Activated CD4-positive, alpha-beta T cell treated with anti-CD3 and anti-CD28 coated beads for 24 hours (primary cell): Measurements from ENCODE around the gene PPP1R13L.
"Not testable (repeated sequence)": the region's sequence is repeated elsewhere in the genome, so short reads cannot be mapped to it uniquely, and the experiment has no call there.

Experiments used
- DNase-seq, 2 donors: peaks; one replicate each; pipeline ENCODE4 v3.0.0-alpha.2; 2020; ENCODE audit warnings: low read depth in 2 of 2

Gene PPP1R13L

DNA sequence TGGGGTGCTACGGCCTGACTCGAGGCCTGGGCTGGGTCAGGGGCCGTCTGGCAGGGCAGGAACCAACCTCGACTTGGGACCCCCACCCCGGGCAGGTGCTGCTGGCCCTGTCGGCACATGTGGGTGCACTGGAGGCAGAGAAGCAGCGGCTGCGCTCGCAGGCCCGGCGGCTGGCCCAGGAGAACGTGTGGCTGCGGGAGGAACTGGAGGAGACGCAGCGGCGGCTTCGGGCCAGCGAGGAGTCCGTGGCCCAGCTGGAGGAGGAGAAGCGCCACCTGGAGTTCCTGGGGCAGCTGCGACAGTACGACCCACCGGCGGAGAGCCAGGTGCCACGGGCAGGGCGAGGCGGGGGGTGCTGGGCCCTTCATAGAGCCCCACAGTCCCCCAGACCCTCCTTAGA is 58.4 kb downstream of the PPP1R13L start:
- no peak for DNase-seq

DNA sequence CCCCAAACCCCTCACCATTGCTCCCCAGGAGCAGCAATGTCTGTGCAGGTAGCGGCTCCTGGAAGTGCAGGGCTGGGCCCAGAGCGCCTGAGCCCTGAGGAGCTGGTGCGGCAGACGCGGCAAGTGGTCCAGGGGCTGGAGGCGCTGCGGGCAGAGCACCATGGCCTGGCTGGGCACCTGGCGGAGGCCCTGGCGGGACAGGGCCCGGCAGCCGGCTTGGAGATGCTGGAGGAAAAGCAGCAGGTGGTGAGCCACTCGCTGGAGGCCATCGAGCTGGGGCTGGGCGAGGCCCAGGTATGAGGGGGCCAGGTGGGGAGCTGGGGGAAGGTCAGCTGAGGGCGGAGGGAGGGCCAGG is 59.4 kb downstream of the PPP1R13L start:
- DNase-seq, result no peak

DNA sequence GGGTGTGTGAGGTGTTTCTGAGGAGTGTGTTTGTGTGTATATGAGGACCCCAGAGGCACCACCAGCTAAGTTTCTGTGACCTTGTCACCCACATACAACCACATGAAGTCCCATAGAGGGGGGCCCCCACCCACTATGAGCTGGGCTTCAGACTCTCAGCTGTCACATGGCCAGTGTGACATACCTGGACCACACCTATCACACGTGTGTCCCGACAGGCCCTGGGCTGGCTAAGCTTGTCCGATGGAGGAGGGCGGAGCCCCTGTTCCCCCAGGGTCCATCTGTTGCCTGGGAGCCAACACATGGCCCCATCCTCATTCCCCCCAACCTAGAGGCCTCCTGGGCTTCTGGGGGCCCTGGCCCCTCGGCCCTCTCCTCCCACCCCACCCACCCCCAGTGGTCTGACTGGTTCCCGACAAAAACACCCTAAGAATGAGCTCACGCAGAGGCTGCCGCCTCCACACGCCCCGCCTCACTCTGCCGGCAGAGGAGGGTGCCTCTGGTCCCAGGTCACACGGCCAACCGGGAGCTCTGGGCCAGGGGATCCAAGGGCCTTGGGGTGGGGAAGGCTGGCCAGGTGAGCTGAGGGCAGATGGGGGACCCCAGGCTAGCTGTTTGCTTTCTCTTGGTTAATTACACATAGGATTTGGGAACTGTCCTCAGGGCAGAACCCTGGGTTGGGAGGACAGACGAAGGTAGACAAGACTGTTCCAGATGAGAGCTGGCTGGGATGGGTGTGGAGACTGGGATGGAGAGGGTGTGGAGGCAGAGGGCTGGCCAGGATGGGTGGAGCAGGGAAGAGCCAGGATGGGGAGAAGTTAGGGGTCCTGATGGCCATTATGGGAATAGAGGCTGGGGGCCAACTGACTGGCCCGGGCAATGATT is 60.0 kb downstream of the PPP1R13L start:
- no peak for DNase-seq

DNA sequence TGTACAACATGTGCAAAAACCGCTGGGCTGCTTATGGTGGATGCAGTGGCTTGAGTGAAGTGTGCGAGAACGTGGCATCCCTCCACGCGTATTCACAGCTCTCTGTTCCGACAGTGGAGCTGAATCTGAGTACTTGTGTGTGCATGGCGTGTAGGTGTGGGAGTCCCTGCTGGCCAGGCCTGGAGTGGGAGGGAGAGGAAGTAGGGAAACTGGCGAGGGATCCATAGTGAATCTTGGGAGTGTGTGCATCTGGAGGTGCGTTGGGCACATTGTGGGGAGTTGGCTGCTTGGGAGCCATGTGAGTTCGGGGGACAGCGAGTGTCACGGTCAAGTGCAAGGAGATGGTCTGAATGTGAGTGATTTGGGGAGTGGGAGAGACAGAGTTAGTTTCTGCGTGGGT is 62.0 kb downstream of the PPP1R13L start:
- DNase-seq, result no peak

DNA sequence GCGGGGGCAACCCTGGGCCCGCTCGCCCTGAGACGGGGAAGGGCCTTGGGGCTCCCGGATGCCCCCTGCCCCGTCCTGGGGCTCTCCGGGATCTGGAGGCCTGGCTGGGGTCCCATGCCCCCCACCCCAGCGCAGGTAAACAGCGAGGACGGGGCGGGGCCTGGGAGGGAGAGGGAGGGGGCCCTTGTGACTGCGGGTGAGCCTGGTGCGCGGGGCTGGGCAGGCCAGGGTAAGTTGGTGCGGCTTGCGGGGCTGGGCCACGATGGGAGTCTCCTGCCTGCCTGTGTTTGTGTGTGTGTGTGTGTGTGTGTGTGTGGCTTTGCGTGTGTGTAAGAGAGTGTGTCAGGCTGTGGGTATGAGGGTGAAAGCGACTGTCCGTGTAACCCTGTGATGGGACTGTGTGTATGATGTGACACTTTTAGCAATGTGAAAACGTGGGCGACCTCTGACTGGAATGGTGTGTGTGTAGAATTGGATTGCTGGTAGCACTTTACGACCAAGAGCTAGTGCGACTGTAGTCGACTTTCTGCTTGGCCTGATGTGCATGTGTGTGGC is 63.9 kb downstream of the PPP1R13L start:
- DNase-seq, result no peak

DNA sequence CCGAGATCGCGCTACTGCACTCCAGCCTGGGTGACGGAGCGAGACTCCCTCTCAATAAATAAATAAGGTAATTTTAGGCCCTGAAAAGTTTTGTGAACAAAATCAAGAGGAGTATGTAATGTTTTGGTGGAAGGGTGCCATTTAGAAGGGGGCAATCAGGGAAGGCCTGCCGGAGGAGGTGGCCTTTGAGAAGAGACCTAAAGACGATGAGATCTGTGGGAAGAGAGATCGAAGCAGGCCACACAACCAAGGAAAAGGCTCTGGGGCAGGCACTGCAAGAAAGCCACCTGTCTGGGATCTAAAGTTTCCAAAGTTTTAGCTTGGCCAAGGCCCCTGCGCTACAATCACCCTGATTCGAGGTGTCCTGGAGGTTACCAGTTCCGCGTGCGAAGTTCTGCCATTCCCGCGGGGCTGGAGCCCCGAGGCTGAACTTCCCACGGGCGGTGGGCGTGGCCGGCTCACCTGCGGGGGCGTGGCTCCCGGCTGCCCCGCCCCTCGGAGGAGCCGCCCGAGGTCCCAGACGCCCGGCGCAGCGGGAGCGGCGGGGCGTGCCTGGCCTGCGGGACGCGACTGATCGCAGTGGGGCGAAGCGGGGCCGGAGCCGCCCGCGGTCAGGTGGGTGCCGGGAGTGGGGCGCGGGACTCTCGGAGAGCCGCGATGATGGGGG is 64.5 kb downstream of the PPP1R13L start, which contains the start of gene KLC3:
Gene KLC3, plus strand, starts transcription at position 519 of the 667 bp plus-strand sequence. CDS start 4,792 bp downstream, outside the sequence.
- DNase-seq, result no peak

DNA sequence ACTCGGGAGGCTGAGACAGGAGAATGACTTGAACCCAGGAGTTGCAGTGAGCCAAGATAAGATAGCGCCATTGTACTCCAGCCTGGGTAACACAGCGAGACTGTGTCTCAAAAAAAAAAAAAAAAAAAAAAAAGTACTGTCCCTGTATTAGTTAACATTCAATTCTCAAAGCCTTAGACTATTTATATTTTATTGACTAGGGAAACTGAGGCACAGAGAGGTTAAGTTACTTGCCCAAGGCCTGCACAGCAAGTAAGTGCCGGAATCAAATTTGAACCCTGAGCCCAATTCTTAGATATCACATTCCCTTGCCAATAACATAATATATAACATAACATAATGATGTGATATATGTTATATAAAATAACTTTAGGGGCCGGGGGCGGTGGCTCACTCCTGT is 65.2 kb downstream of the PPP1R13L start:
- DNase-seq, result no peak

DNA sequence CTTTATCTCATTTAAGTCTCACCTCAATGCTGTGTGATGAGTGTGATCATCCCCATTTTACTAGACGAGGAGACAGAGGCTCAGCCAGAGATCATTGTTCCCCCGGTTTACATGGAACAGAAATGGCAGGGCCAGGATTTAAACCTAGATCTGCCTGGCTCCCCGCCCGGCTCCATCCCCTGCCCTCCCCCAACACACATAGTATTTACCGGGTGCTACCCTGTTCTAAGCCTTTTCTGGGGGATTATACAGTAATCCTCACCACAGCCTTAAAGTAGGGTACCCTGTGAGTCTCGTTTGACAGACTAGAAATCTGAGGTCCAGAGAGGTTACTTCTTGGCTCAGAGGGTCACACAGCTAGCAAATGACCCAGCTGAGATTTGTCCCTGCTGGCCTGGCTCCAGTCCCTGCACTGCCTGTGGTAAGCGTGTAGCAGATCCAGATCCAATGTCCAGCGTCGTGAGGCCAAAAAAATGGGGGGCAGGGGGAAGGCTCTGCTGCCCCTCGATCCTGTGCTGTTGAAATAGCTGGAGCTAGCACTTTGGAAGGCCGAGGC is 68.1 kb downstream of the PPP1R13L start:
- DNase-seq, result no peak

DNA sequence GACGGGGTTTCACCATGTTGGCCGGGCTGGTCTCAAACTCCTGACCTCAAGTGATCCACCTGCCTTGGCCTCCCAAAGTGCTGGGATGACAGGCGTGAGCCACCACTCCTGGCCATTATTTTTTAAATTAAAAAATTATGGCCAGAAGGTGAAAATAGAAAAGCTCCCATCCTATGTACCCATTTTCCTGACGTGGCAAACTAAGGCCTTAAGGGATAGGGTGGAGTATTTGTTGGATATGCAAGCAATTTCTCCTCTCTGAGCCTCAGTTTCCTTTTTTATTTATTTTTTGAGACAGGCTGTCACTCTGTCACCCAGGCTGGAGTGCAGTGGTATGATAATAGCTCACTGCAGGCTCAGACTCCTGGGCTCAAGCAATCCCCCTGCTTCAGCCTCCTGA is 70.0 kb downstream of the PPP1R13L start:
- not testable (repeated sequence) for DNase-seq

DNA sequence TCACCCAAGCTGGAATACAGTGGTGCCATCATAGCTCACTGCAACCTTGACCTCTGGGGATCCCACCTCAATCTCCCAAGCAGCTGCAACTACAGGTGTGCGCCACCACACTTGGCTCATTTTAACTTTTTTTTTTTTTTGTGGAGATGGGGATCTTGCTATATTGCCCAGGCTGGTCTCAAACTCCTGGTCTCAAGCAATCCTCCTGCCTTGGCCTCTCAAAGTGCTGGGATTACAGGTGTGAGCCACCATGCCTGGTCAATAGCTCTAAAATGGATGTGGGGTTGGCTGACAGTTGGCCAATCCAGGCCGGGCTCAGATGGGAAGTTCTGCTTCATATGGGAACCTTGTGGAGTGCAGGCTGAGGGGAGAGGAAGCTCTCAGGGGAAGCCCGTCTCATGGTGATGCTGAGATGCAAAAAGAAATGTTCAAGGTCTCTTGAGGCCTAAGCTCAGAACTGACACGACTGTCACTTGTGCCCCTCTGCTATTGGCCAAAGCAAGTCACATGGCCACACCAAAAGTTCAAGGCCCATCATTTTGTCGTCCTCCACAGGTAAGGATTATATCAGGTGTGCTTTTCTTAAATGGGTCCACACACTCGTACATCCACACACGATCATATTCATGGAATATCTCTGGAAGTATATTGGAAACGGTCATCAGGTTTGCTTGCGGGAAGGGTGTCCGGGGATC is 71.1 kb downstream of the PPP1R13L start:
- DNase-seq, result no peak

DNA sequence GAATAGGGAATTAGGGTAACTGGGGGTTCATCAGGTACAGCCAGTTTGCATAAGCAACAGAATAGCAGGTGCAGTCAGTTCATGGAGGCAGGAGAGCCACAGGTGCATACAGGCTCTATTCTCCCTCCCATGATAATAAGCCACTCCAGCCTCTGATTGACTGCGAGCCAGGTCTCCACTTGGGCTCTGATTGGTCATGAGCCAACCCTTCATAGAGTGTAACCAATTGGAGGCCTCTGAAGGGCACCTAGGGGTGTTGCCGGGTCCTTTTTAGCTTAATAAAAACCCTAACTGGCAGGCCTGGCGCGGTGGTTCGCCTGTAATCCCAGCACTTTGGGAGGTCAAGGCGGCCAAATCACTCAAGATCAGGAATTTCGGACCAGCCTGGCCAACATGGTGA is 73.5 kb downstream of the PPP1R13L start:
- no peak for DNase-seq
